IMR-90 (cell line): ENCODE results near the gene NXPH4. TPM values are rescaled to one million over a fixed set of nuclear protein-coding genes. Genes with fewer than 3 reads are reported as not detected.

Experiments
- ATAC-seq: fragments of 200-7000 bp; cut with Tn5 transposase; 2 replicates; pipeline ENCODE4 v1.9.1; 2020; ENCODE audit warnings: low read depth, mild to moderate bottlenecking, moderate library complexity
- BruUV-seq: library from RNA; stranded (reverse); fragments of 400-500 nt; replicated peaks from 2 replicates; lab custom pipeline; 2021; lab: Mats Ljungman, UMichigan
- CTCF ChIA-PET: fragments of 300-600 bp; formaldehyde crosslinking; extraction: SDS; loops from one replicate; lab custom pipeline; 2021; ENCODE audit warnings: antibody characterized with exemption; lab: Yijun Ruan, JAX
- POLR2A ChIA-PET: fragments of 300-600 bp; sonication (Branson Sonifier 250); formaldehyde crosslinking; loops from one replicate; lab custom pipeline; 2022; ENCODE audit warnings: antibody characterized with exemption; ENCODE audit not compliant: unreplicated experiment; lab: Charles Lee
- DNase-seq: peaks from one replicate; pipeline ENCODE4 v3.0.0; 2013
- H2AFZ ChIP-seq: replicated peaks from 2 replicates; pipeline ENCODE3; 2013; ENCODE audit warnings: low read length, mild to moderate bottlenecking; ENCODE audit not compliant: poor library complexity
- H2AK5ac ChIP-seq: 2 replicates; pipeline ENCODE4 v1.6.1; 2013; ENCODE audit warnings: low read depth, low read length, inconsistent platforms
- H2AK9ac ChIP-seq: replicated peaks from 2 replicates; pipeline ENCODE3; 2013; ENCODE audit warnings: mild to moderate bottlenecking, low read depth, low read length, moderate library complexity; ENCODE audit not compliant: poor library complexity
- H2BK120ac ChIP-seq: 2 replicates; pipeline ENCODE4 v1.6.1; 2013; ENCODE audit warnings: low read depth, low read length, inconsistent platforms
- H2BK15ac ChIP-seq: 3 replicates; pipeline ENCODE4 v1.6.1; 2013; ENCODE audit warnings: low read depth, low read length, inconsistent platforms
- H2BK20ac ChIP-seq: 2 replicates; pipeline ENCODE4 v1.6.1; 2013; ENCODE audit warnings: low read depth, mild to moderate bottlenecking, inconsistent platforms, low read length, moderate library complexity
- H2BK5ac ChIP-seq: 2 replicates; pipeline ENCODE4 v1.6.1; 2013; ENCODE audit warnings: mild to moderate bottlenecking, low read depth, low read length, inconsistent platforms; ENCODE audit not compliant: poor library complexity, severe bottlenecking
- H3K14ac ChIP-seq: replicated peaks from 2 replicates; pipeline ENCODE4 v1.6.1; 2013; ENCODE audit warnings: low read depth, low read length, inconsistent platforms
- H3K18ac ChIP-seq: 2 replicates; pipeline ENCODE4 v1.6.1; 2013; ENCODE audit warnings: low read depth, low read length, control low read depth
- H3K23ac ChIP-seq: 2 replicates; pipeline ENCODE4 v1.6.1; 2013; ENCODE audit warnings: low read depth, low read length, inconsistent platforms
- H3K27ac ChIP-seq: 2 replicates; pipeline ENCODE4 v1.5.1; 2013; ENCODE audit warnings: mild to moderate bottlenecking, control low read depth, low read length; ENCODE audit not compliant: insufficient read depth
- H3K27me3 ChIP-seq: 2 replicates; pipeline ENCODE4 v1.6.1; 2013; ENCODE audit warnings: low read length; ENCODE audit not compliant: control insufficient read depth, insufficient read depth
- H3K36me3 ChIP-seq: 2 replicates; pipeline ENCODE4 v1.6.1; 2013; ENCODE audit warnings: low read length, mixed read lengths; ENCODE audit not compliant: control insufficient read depth, insufficient read depth
- H3K4ac ChIP-seq: 2 replicates; pipeline ENCODE4 v1.6.1; 2013; ENCODE audit warnings: low read depth, low read length, inconsistent platforms
- H3K4me1 ChIP-seq: 2 replicates; pipeline ENCODE4 v1.6.1; 2013; ENCODE audit warnings: low read length, mixed read lengths; ENCODE audit not compliant: control insufficient read depth, insufficient read depth
- H3K4me2 ChIP-seq: 2 replicates; pipeline ENCODE4 v1.6.1; 2013; ENCODE audit warnings: low read depth, mild to moderate bottlenecking, control low read depth, low read length, moderate library complexity
- H3K4me3 ChIP-seq: 2 replicates; pipeline ENCODE4 v1.5.1; 2013; ENCODE audit warnings: low read depth, mild to moderate bottlenecking, control low read depth, low read length, moderate library complexity; ENCODE audit not compliant: insufficient read depth
- H3K56ac ChIP-seq: 2 replicates; pipeline ENCODE4 v1.6.1; 2013; ENCODE audit warnings: low read length, inconsistent platforms; ENCODE audit not compliant: insufficient read depth; ENCODE audit errors: extremely low read depth
- H3K79me1 ChIP-seq, 2 experiments: 2 replicates each; pipeline ENCODE4 v1.6.1; 2013; ENCODE audit warnings: low read length in 2 of 2, inconsistent platforms in 1 of 2, low read depth in 1 of 2
- H3K9ac ChIP-seq: 2 replicates; pipeline ENCODE4 v1.6.1; 2013; ENCODE audit warnings: low read depth, low read length, control low read depth
- H3K9me1 ChIP-seq: 2 replicates; pipeline ENCODE4 v1.6.1; 2013; ENCODE audit warnings: low read length, inconsistent platforms; ENCODE audit not compliant: insufficient read depth
- H3K9me3 ChIP-seq: 2 replicates; pipeline ENCODE4 v1.6.1; 2013; ENCODE audit warnings: low read length; ENCODE audit not compliant: control insufficient read depth, insufficient read depth
- H4K20me1 ChIP-seq: 2 replicates; pipeline ENCODE4 v1.6.1; 2013; ENCODE audit warnings: low read length, inconsistent platforms; ENCODE audit not compliant: insufficient read depth
- H4K5ac ChIP-seq: 2 replicates; pipeline ENCODE4 v1.6.1; 2013; ENCODE audit warnings: mild to moderate bottlenecking, low read depth, low read length, control low read depth
- H4K8ac ChIP-seq, 2 experiments: 2 replicates each; pipeline ENCODE4 v1.6.1; 2013; ENCODE audit warnings: low read depth in 2 of 2, low read length in 2 of 2, control low read depth in 1 of 2, inconsistent platforms in 1 of 2
- H4K91ac ChIP-seq: 2 replicates; pipeline ENCODE4 v1.6.1; 2013; ENCODE audit warnings: low read depth, low read length, inconsistent platforms; ENCODE audit not compliant: insufficient read depth
- BHLHE40 ChIP-seq: fragments of 150-350 bp; IDR thresholded peaks from 2 replicates; pipeline ENCODE4 v1.6.1; 2016; ENCODE audit warnings: mild to moderate bottlenecking, low read depth, low read length
- CEBPB ChIP-seq: IDR thresholded peaks from 2 replicates; pipeline ENCODE4 v1.6.1; 2012; ENCODE audit warnings: low read depth, low read length, improper control_type of control experiment
- CHD1 ChIP-seq: IDR thresholded peaks from 2 replicates; pipeline ENCODE4 v1.6.1; 2012; ENCODE audit warnings: low read depth, low read length, improper control_type of control experiment
- FOS ChIP-seq: fragments of 150-350 bp; IDR thresholded peaks from 2 replicates; pipeline ENCODE4 v1.6.1; 2016; ENCODE audit warnings: low read depth, low read length
- MAFK ChIP-seq: IDR thresholded peaks from 2 replicates; pipeline ENCODE4 v1.6.1; 2012; ENCODE audit warnings: low read depth, low read length, improper control_type of control experiment
- MAZ ChIP-seq: IDR thresholded peaks from 2 replicates; pipeline ENCODE4 v1.6.1; 2012; ENCODE audit warnings: low read depth, mild to moderate bottlenecking, low read length, improper control_type of control experiment, moderate library complexity, borderline replicate concordance
- MXI1 ChIP-seq: IDR thresholded peaks from 2 replicates; pipeline ENCODE4 v1.6.1; 2012; ENCODE audit warnings: low read depth, mild to moderate bottlenecking, low read length, moderate library complexity, borderline replicate concordance
- NFE2L2 ChIP-seq: fragments of 150-350 bp; IDR thresholded peaks from 2 replicates; pipeline ENCODE4 v1.6.1; 2016; ENCODE audit warnings: low read depth, mild to moderate bottlenecking, low read length
- POLR2A ChIP-seq: IDR thresholded peaks from 2 replicates; pipeline ENCODE4 v1.6.1; 2012; ENCODE audit warnings: mild to moderate bottlenecking, low read depth, low read length
- RAD21 ChIP-seq: IDR thresholded peaks from 2 replicates; pipeline ENCODE4 v1.6.1; 2012; ENCODE audit warnings: low read length, improper control_type of control experiment
- RCOR1 ChIP-seq: IDR thresholded peaks from 2 replicates; pipeline ENCODE4 v1.6.1; 2012; ENCODE audit warnings: mild to moderate bottlenecking, low read length, improper control_type of control experiment; ENCODE audit not compliant: insufficient replicate concordance
- RFX5 ChIP-seq: IDR thresholded peaks from 2 replicates; pipeline ENCODE4 v1.8.0; 2012; ENCODE audit warnings: low read depth, mild to moderate bottlenecking, low read length, moderate library complexity
- SMC3 ChIP-seq: fragments of 150-350 bp; IDR thresholded peaks from 2 replicates; pipeline ENCODE4 v1.6.1; 2016; ENCODE audit warnings: low read depth, mild to moderate bottlenecking, antibody characterized with exemption, low read length, moderate library complexity
- WGBS, 2 experiments: methylation state at CpG; one replicate each; pipeline versions ENCODE4 v1.1.5 to v1.1.7; 2013; ENCODE audit warnings: missing lambda C conversion rate in 2 of 2; ENCODE audit not compliant: insufficient read length in 1 of 2; ENCODE audit errors: extremely low coverage in 2 of 2; 5-methylcytosine and 5-hydroxymethylcytosine counted together
- dilution Hi-C: fragments of 300-500 bp; cut with HindIII; formaldehyde crosslinking; loops from one replicate; pipeline ENCODE4 v1.14.3; 2018; ENCODE audit warnings: low sequenced_read_pairs; ENCODE audit not compliant: unreplicated experiment
- in situ Hi-C: fragments of 300-500 bp; cut with MboI; formaldehyde crosslinking; loops from 3 replicates; pipeline ENCODE4 v1.14.3; 2019; ENCODE audit warnings: low sequenced_read_pairs, inconsistent platforms, mixed read lengths
- intact Hi-C: fragments of 100-400 bp; cut with micrococcal nuclease; formaldehyde crosslinking; loops from 2 replicates; pipeline ENCODE4 v1.10.0; 2022
- polyA plus RNA-seq, 3 experiments: library from polyadenylated mRNA; depleted of rRNA; stranded (reverse); fragments of >200 nt; gene quantifications; 2 replicates each; pipeline ENCODE4 v1.2.3, GENCODE V29; 2012; ENCODE audit warnings: low replicate concordance in 1 of 3
- total RNA-seq: library from RNA; depleted of rRNA; stranded (reverse); fragments of >200 nt; gene quantifications from 2 replicates; pipeline ENCODE4 v1.2.3, GENCODE V29; 2012
- TF ChIP-seq, protein P1 (sequence below): fragments of 150-350 bp; IDR thresholded peaks from 2 replicates; pipeline ENCODE4 v1.6.1; 2017; ENCODE audit warnings: mild to moderate bottlenecking, antibody characterized with exemption, low read length, low read depth
- TF ChIP-seq, protein P2 (sequence below): fragments of 150-350 bp; IDR thresholded peaks from 2 replicates; pipeline ENCODE4 v1.6.1; 2016; ENCODE audit warnings: low read depth, mild to moderate bottlenecking, low read length, moderate library complexity, borderline replicate concordance
- TF ChIP-seq, protein P3 (sequence below): conservative IDR thresholded peaks from 2 replicates; pipeline ENCODE4 v1.5.1; 2012; ENCODE audit warnings: mild to moderate bottlenecking, low read depth, low read length, improper control_type of control experiment

Gene NXPH4
- total and polyA plus RNA-seq, 2 of the 4 experiments (the other 2 are of a cell fraction): 0.36 to 3.8 TPM

DNA sequence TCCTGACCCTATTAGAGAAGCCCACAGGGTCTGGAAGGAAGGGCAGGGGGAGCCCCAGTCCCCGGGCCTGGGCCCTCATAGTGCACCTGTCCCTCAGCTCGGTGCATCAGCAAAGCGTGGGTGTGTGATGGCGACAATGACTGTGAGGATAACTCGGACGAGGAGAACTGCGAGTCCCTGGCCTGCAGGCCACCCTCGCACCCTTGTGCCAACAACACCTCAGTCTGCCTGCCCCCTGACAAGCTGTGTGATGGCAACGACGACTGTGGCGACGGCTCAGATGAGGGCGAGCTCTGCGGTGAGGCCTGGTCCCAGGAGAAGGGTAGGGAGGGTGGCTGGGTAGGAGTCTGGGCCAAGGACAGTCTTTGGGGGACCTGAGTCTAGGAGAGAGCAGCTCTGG, 42.9 kb upstream of the NXPH4 start:
- H2BK5ac ChIP-seq: no peak overlapping the region
- peaks cover 87% of the 10 kb centered on the region for H3K36me3 ChIP-seq
- CTCF ChIA-PET: interaction anchor here (0.9 to 1.3 kb wide), 4 partner anchors 43 to 105 kb away, joined by 3 read pairs; no protein-coding TSS in a partner anchor
- no TSS peak for BruUV-seq
- no CpG with 5 or more reads among the region's 14 CpGs for WGBS, 2 experiments
- H3K9me1 ChIP-seq: no peaks in the 10 kb centered on the region; the same call in 1 of the 2 replicates
- no peak overlapping the region for H3K4me3 ChIP-seq
- peaks cover 39% of the 10 kb centered on the region for H4K20me1 ChIP-seq
- peaks cover 8% of the 10 kb centered on the region for H3K4me1 ChIP-seq
- no peak overlapping the region for H2AFZ ChIP-seq
- peaks cover 5 to 59% of the 10 kb centered on the region in 2 experiments for H3K79me1 ChIP-seq
- no peak overlapping the region for H3K18ac ChIP-seq
- no peak overlapping the region for H2BK120ac ChIP-seq
- POLR2A ChIA-PET: interaction anchor here (1.0 kb wide), 1 partner anchor 14 kb away, joined by 3 read pairs; no protein-coding TSS in a partner anchor
- H2AK9ac ChIP-seq: no peak overlapping the region
- no peak overlapping the region for H3K4me2 ChIP-seq
- no peak overlapping the region for H2BK20ac ChIP-seq
- TF ChIP-seq BHLHE40 (no peak), CHD1 (no peak), FOS (no peak), CEBPB (no peak), MXI1 (no peak), RFX5 (no peak), RCOR1 (no peak), MAZ (no peak), NFE2L2 (no peak), POLR2A (no peak), SMC3 (no peak), RAD21 (no peak), MAFK (no peak)
- TF ChIP-seq, protein P1, sequence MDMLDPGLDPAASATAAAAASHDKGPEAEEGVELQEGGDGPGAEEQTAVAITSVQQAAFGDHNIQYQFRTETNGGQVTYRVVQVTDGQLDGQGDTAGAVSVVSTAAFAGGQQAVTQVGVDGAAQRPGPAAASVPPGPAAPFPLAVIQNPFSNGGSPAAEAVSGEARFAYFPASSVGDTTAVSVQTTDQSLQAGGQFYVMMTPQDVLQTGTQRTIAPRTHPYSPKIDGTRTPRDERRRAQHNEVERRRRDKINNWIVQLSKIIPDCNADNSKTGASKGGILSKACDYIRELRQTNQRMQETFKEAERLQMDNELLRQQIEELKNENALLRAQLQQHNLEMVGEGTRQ: no peak
- TF ChIP-seq, protein P2, sequence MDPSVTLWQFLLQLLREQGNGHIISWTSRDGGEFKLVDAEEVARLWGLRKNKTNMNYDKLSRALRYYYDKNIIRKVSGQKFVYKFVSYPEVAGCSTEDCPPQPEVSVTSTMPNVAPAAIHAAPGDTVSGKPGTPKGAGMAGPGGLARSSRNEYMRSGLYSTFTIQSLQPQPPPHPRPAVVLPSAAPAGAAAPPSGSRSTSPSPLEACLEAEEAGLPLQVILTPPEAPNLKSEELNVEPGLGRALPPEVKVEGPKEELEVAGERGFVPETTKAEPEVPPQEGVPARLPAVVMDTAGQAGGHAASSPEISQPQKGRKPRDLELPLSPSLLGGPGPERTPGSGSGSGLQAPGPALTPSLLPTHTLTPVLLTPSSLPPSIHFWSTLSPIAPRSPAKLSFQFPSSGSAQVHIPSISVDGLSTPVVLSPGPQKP: no peak
- TF ChIP-seq, protein P3, sequence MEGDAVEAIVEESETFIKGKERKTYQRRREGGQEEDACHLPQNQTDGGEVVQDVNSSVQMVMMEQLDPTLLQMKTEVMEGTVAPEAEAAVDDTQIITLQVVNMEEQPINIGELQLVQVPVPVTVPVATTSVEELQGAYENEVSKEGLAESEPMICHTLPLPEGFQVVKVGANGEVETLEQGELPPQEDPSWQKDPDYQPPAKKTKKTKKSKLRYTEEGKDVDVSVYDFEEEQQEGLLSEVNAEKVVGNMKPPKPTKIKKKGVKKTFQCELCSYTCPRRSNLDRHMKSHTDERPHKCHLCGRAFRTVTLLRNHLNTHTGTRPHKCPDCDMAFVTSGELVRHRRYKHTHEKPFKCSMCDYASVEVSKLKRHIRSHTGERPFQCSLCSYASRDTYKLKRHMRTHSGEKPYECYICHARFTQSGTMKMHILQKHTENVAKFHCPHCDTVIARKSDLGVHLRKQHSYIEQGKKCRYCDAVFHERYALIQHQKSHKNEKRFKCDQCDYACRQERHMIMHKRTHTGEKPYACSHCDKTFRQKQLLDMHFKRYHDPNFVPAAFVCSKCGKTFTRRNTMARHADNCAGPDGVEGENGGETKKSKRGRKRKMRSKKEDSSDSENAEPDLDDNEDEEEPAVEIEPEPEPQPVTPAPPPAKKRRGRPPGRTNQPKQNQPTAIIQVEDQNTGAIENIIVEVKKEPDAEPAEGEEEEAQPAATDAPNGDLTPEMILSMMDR: no peak
- no peak for ATAC-seq
- DNase-seq: no peak
- no peak overlapping the region for H3K9ac ChIP-seq
- H3K4ac ChIP-seq: no peak overlapping the region
- H3K27ac ChIP-seq: no peak overlapping the region
- no peaks in the 10 kb centered on the region for H3K27me3 ChIP-seq
- no peak overlapping the region for H4K8ac ChIP-seq
- H2BK15ac ChIP-seq: no peak overlapping the region
- no peak overlapping the region for H4K5ac ChIP-seq
- no peaks in the 10 kb centered on the region for H3K9me3 ChIP-seq
- in situ Hi-C loops (no loop called here), intact Hi-C loops (loop anchor here (2.0 kb wide), 2 partner anchors 49 to 105 kb away; no protein-coding TSS in a partner anchor), dilution Hi-C loops (no loop called here)
- H2AK5ac ChIP-seq: no peak overlapping the region
- H3K14ac ChIP-seq: no peak overlapping the region
- H3K23ac ChIP-seq: no peak overlapping the region
- H3K56ac ChIP-seq: no peak overlapping the region
- no peak overlapping the region for H4K91ac ChIP-seq
